Endodermal cell (in vitro differentiated cells): Measurements from ENCODE around the gene ARHGAP25. TPM values are rescaled to one million over a fixed set of nuclear protein-coding genes. Genes with fewer than 3 reads are reported as not detected.

Experiments
- DNase-seq: peaks from one replicate; pipeline ENCODE4 v3.0.0-alpha.2; 2017
- H3K27ac ChIP-seq: 2 replicates; pipeline ENCODE4 v1.5.1; 2013; ENCODE audit warnings: mild to moderate bottlenecking, low read depth, low read length, moderate library complexity
- H3K27me3 ChIP-seq: 2 replicates; pipeline ENCODE4 v1.6.1; 2013; ENCODE audit warnings: mild to moderate bottlenecking, low read length, moderate library complexity; ENCODE audit not compliant: insufficient read depth, control insufficient read depth, poor library complexity, severe bottlenecking
- H3K36me3 ChIP-seq: 2 replicates; pipeline ENCODE4 v1.7.0; 2013; ENCODE audit warnings: mild to moderate bottlenecking, low read length, moderate library complexity; ENCODE audit not compliant: control insufficient read depth, insufficient read depth
- H3K4me1 ChIP-seq: one replicate; pipeline ENCODE4 v1.7.0; 2013; ENCODE audit warnings: low read length; ENCODE audit not compliant: control insufficient read depth, insufficient read depth
- H3K4me3 ChIP-seq: 2 replicates; pipeline ENCODE4 v1.5.1; 2013; ENCODE audit warnings: mild to moderate bottlenecking, low read length, moderate library complexity
- H3K9ac ChIP-seq: 2 replicates; pipeline ENCODE4 v1.6.1; 2013; ENCODE audit warnings: mild to moderate bottlenecking, low read length, moderate library complexity; ENCODE audit not compliant: poor library complexity, severe bottlenecking; ENCODE audit errors: extremely low read depth
- H3K9me3 ChIP-seq: 2 replicates; pipeline ENCODE4 v1.6.1; 2013; ENCODE audit warnings: mild to moderate bottlenecking, low read length, moderate library complexity; ENCODE audit not compliant: control insufficient read depth
- H3K27ac Mint-ChIP-seq: 2 replicates; pipeline ENCODE4 v1.8.0; 2020; ENCODE audit warnings: mixed read lengths
- H3K27me3 Mint-ChIP-seq: 2 replicates; pipeline ENCODE4 v1.8.0; 2021; ENCODE audit warnings: mild to moderate bottlenecking, mixed read lengths; ENCODE audit not compliant: insufficient read depth
- H3K36me3 Mint-ChIP-seq: 2 replicates; pipeline ENCODE4 v1.8.0; 2020; ENCODE audit warnings: low read depth, mixed read lengths
- H3K4me1 Mint-ChIP-seq: 2 replicates; pipeline ENCODE4 v1.8.0; 2020; ENCODE audit warnings: mixed read lengths
- H3K4me3 Mint-ChIP-seq: 2 replicates; pipeline ENCODE4 v1.8.0; 2020; ENCODE audit warnings: mild to moderate bottlenecking, moderate library complexity, mixed read lengths
- H3K9me3 Mint-ChIP-seq: 2 replicates; pipeline ENCODE4 v1.8.0; 2020; ENCODE audit warnings: mild to moderate bottlenecking, mixed read lengths
- CTCF ChIP-seq: fragments of 200-600 bp; sonication (generic); conservative IDR thresholded peaks from 2 replicates; pipeline ENCODE4 v1.5.0; 2021; ENCODE audit warnings: antibody characterized with exemption, mild to moderate bottlenecking
- WGBS, 2 experiments: methylation state at CpG; one replicate each; pipeline versions ENCODE4 v1.1.5 to v1.1.7; 2013; ENCODE audit warnings: missing lambda C conversion rate in 2 of 2, mixed read lengths in 1 of 2; ENCODE audit not compliant: insufficient coverage in 1 of 2, insufficient read length in 1 of 2; 5-methylcytosine and 5-hydroxymethylcytosine counted together
- total RNA-seq, 2 donors: library from RNA; stranded (reverse); fragmentation: NEBNext Ultra II Directional in 1 of 2; extraction: Animal tissue kit (Norgen Biotek cat#: 25700) in 1 of 2; gene quantifications; 2 replicates in 1 of 2; 3 replicates in 1 of 2; pipeline ENCODE4 v1.2.1, GENCODE V29; 2021

The ARHGAP25 gene
- total RNA-seq, 2 donors from 2014 or later = 0.82 to 2.6 TPM

GRCh38 chr2:68698567-68699377 lies 35.8 kb upstream of the ARHGAP25 start:
- H3K9me3 ChIP-seq = peaks cover 22% of the 10 kb centered on the region
- H3K36me3 ChIP-seq = no peaks in the 10 kb centered on the region
- no peak overlapping the region for H3K4me3 ChIP-seq
- Mint-ChIP-seq H3K27ac (no peak overlapping the region), H3K9me3 (peaks cover 31% of the 10 kb centered on the region), H3K4me3 (no peak overlapping the region), H3K27me3 (no peaks in the 10 kb centered on the region), H3K4me1 (no peaks in the 10 kb centered on the region), H3K36me3 (peaks cover 9% of the 10 kb centered on the region)
- H3K9ac ChIP-seq = no peak overlapping the region
- H3K4me1 ChIP-seq = no peaks in the 10 kb centered on the region
- TF ChIP-seq CTCF = no peak
- WGBS, 2 experiments = 89 to 96% methylated on average over 4 of the region's 4 CpGs
- H3K27me3 ChIP-seq = no peaks in the 10 kb centered on the region
- DNase-seq = no peak
- H3K27ac ChIP-seq = no peak overlapping the region

DNA sequence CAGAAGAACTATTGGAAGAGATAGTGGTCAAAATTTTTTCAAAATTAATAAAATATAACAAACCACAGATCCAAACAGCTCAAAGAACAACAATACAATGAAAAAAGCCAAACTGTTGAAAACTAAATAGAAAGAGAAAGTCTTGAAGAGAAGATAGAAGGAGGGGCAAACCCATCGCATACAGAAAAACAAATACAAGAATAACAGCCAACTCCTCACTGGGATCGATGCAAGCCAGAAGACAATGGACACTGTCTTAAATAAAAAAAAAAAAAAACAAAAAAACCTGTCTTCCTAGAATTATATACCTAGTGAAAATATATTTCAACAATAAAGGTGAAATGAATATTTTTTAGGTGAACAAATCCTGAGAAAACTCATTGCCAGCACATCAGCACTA lies 34.1 kb upstream of the ARHGAP25 start:
- no peaks in the 10 kb centered on the region for H3K4me1 ChIP-seq
- Mint-ChIP-seq H3K27me3 (no peaks in the 10 kb centered on the region), H3K27ac (no peak overlapping the region), H3K9me3 (peaks cover 29% of the 10 kb centered on the region), H3K36me3 (peaks cover 9% of the 10 kb centered on the region), H3K4me3 (no peak overlapping the region), H3K4me1 (no peaks in the 10 kb centered on the region)
- no peaks in the 10 kb centered on the region for H3K27me3 ChIP-seq
- peaks cover 22% of the 10 kb centered on the region for H3K9me3 ChIP-seq
- TF ChIP-seq CTCF = no peak
- no peak overlapping the region for H3K4me3 ChIP-seq
- 93% methylated on average over 2 of the region's 2 CpGs; no CpG with 5 or more reads in 1 of the 2 experiments for WGBS, 2 experiments
- H3K27ac ChIP-seq = no peak overlapping the region
- no peaks in the 10 kb centered on the region for H3K36me3 ChIP-seq
- no peak for DNase-seq
- H3K9ac ChIP-seq = no peak overlapping the region

DNA sequence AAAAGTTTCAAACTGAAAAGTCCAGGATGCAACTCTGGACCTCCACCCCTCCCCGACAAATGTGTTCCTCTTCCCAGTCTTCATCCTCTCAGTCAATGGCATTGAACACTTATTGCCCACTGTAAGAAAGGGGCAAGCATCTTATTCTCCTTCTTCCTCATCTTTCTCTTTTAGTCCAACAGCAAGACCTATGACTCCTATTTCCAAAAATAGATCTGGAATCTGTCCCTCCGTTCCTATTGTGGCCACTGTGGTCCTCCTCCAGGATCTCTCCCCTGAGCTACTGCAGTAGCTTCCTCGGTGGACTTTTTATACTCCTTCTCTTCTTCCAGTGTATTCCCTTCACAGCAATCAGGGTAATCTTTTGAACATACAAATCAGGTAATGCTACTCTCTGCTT lies 28.0 kb upstream of the ARHGAP25 start:
- Mint-ChIP-seq H3K4me1 (peaks cover 4% of the 10 kb centered on the region), H3K4me3 (no peak overlapping the region), H3K36me3 (peaks cover 1% of the 10 kb centered on the region), H3K9me3 (no peaks in the 10 kb centered on the region), H3K27me3 (no peaks in the 10 kb centered on the region), H3K27ac (no peak overlapping the region)
- Histone ChIP-seq H3K9ac (no peak overlapping the region), H3K36me3 (no peaks in the 10 kb centered on the region), H3K4me3 (no peak overlapping the region), H3K4me1 (no peaks in the 10 kb centered on the region), H3K9me3 (no peaks in the 10 kb centered on the region), H3K27me3 (no peaks in the 10 kb centered on the region), H3K27ac (no peak overlapping the region)
- no peak for TF ChIP-seq CTCF
- 90 to 100% methylated on average over 2 to 3 of the region's 3 CpGs for WGBS, 2 experiments
- no peak for DNase-seq
